NB4 (cell line): ENCODE results near the gene ICAM1.

ENCODE experiments used
- DNase-seq: peaks from one replicate; pipeline ENCODE4 v3.0.0; 2010; ENCODE audit warnings: low read depth
- H3K4me3 ChIP-seq: one replicate; pipeline ENCODE4 v1.5.1; 2011; ENCODE audit warnings: mild to moderate bottlenecking, low read depth, low read length, moderate library complexity
- MYC ChIP-seq: IDR thresholded peaks from 2 replicates; pipeline ENCODE4 v1.6.1; 2011; ENCODE audit warnings: low read depth, low read length
- POLR2A ChIP-seq: IDR thresholded peaks from 2 replicates; pipeline ENCODE4 v1.6.1; 2011; ENCODE audit warnings: mild to moderate bottlenecking; ENCODE audit not compliant: insufficient read length; ENCODE audit errors: extremely low read depth
- TF ChIP-seq, protein P1 (sequence below): IDR thresholded peaks from 2 replicates; pipeline ENCODE4 v1.6.1; 2011; ENCODE audit warnings: low read depth, low read length
- TF ChIP-seq, protein P2 (sequence below): IDR thresholded peaks from one replicate; pipeline ENCODE4 v1.5.1; 2012; ENCODE audit warnings: low read depth, low read length

Gene ICAM1

DNA sequence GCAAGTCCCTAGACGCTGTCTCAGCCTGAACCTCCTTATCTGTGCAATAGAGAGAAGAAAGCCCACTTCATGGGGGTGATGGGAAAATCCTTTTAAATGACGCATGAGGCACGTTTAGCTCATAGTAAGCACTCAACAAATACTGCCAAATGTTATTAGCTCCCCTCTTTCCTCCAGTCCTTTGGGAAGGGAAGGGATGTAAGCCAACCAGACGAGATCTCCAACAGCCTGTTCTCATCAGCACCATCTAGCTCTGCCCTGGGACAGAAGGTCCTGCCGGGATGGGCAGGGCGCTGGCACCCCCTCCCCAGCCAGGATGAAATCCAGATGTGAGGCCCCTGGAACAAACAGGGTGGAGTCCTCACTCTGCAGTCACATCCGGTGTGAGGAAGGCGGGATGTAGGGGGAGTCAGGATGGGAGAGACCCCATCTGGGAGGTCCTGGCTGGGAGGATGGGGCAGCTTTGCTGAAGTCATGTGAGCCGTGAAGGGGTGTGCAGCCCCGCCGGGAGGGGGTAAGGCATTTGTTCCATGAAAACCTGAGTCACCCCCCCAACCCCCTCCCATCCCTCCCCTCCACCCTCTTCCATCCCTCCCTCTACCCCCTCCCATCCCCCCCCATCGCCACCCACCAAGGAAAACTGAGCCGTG, 44.4 kb upstream of the ICAM1 start:
- DNase-seq = no peak
- TF ChIP-seq MYC = no peak
- TF ChIP-seq, protein P1, sequence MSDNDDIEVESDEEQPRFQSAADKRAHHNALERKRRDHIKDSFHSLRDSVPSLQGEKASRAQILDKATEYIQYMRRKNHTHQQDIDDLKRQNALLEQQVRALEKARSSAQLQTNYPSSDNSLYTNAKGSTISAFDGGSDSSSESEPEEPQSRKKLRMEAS = no peak
- TF ChIP-seq, protein P2, sequence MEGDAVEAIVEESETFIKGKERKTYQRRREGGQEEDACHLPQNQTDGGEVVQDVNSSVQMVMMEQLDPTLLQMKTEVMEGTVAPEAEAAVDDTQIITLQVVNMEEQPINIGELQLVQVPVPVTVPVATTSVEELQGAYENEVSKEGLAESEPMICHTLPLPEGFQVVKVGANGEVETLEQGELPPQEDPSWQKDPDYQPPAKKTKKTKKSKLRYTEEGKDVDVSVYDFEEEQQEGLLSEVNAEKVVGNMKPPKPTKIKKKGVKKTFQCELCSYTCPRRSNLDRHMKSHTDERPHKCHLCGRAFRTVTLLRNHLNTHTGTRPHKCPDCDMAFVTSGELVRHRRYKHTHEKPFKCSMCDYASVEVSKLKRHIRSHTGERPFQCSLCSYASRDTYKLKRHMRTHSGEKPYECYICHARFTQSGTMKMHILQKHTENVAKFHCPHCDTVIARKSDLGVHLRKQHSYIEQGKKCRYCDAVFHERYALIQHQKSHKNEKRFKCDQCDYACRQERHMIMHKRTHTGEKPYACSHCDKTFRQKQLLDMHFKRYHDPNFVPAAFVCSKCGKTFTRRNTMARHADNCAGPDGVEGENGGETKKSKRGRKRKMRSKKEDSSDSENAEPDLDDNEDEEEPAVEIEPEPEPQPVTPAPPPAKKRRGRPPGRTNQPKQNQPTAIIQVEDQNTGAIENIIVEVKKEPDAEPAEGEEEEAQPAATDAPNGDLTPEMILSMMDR = no peak
- TF ChIP-seq POLR2A = no peak
- H3K4me3 ChIP-seq = no peak overlapping the region

DNA sequence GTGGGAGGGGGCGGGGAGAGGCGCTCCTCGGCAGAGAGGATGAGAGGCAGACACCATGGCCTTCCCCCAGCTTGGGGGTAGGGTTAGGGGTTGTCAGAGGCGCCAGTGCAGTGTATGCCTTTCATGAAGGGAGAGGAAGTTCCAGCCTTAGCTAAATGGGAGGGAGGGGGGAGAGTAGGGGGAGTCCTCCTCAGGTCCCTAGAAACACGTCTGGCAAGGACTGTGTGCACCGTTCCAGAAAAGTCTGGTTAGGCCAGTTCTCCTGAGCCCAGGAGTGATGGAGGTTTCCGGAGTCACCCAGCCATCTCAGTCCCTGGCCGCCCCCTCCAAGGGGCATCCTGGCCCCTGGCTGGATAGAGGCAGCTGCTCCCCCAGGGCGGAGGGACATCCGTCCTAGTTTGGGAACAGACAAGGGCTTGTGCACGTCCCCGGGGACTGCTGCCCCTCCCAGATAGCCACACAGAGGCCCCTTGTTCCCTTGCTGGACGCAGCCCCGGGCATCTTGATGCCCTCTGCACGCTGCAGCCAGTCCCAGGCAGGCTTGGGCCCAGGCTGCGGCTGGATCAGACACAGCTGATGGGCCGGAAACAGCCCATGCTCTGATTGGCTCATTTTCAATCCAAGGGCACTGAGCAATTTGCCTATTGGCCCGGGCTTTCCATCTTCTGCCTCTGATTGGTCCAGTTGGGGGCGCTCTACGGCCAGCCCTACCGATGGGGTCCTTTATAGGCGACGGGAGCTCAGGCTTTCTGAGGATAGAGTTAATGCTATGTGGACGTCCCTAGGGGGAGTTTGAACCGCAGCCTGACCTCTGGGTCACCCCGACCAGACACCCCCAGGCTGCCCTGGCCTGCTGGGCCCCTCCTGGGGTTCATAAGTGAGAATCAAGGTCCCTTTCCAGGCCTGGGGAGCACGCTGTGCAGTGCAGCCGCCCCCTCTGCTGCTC, 43.6 kb upstream of the ICAM1 start:
- no peak overlapping the region for H3K4me3 ChIP-seq
- no peak for DNase-seq
- TF ChIP-seq, protein P1 = no peak
- TF ChIP-seq, protein P2 = peak; percentile 28
- TF ChIP-seq MYC = no peak
- TF ChIP-seq POLR2A = no peak

DNA sequence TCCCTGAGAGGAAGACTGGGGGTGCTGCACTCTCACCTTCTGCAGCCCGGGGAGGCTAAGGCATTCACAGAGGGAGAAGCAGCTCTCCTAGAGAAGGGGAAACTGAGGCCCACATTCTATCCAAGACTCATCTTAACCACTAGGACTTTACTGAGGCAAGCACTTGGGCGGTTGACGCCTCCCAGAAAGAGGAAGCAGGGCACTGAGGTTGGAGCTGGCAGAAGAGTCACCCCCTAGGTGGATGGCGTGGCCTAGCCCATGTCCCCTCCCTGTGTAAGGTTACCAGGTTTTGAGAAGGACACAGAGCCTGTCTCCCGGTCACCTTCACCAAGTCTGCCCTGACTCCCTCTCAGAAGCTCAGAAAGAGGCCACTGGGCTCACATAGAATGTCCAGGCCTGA, 42.5 kb upstream of the ICAM1 start:
- DNase-seq = peak; percentile 73

DNA sequence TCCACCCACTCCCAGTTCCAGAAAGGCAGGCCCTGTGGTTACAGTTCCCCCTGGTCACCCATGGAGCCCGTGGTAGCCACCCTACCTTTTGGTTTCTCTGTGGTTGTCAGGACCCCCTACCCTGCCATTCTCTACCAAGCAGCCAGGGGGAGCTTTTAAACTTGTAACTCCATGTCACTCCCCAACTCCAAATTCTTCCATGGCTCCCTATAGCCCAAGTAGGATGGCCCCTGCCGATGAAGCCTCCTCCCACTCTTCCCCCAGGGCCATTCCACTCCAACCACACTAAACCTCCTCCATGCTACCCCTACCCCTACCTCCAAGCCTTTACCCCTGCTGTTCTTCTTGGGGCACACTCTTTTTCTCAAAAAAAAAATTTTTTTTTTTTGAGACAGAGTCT, 42.0 kb upstream of the ICAM1 start:
- no peak for TF ChIP-seq POLR2A
- TF ChIP-seq MYC = 0 out of 2 replicates have a peak, but pooled peaks have one; percentile 9
- TF ChIP-seq, protein P2 = peak; percentile 93
- TF ChIP-seq, protein P1 = 0 out of 2 replicates have a peak, but pooled peaks have one; percentile 4
- DNase-seq = peak; percentile 81
- H3K4me3 ChIP-seq = no peak overlapping the region

More for the DNA sequence above, 42.5 kb upstream of the ICAM1 start:
- TF ChIP-seq POLR2A = no peak
- TF ChIP-seq, protein P2 = no peak
- TF ChIP-seq, protein P1 = no peak
- no peak for TF ChIP-seq MYC
- H3K4me3 ChIP-seq = no peak overlapping the region

DNA sequence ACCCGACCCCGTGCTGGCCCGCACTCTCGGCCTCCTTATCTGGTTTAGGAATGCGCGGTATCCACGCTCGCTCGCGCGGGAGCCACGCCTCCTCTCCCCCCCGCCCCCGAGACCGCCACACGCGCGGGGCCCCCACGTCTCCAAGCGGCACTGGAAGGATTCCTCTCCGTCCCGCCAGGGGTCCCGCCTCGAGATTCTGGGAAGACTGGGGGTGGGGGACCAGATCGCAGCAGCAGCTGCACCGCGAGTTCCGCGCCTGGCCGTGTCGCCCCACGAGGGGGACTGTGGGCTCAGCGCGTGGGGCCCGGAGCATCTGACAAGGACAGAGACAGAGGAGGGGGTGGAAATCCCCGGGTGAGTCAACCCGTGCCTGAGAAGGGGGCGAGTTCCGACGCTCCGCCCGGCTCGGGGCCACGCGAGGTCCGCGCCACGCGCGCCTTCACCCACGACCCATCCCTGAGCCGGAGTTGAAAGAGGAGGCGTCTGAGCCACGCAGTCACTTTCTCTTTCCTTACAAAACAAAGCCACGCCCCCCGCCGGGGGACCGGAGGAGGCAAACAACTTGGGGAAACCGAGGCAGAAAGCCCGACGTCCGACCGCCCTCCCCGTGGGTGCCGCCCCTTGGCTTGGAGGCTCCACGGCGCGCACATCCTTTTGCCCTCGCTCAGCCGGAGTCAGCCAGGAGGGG, 40.6 kb upstream of the ICAM1 start:
- peak overlapping the region; percentile 59 for H3K4me3 ChIP-seq
- TF ChIP-seq, protein P2 = no peak
- TF ChIP-seq MYC (no peak), POLR2A (no peak)
- TF ChIP-seq, protein P1 = no peak
- peak; percentile 55 for DNase-seq
